ENCODE measurements around the gene AP4E1.

GRCh38 chr15:50907601-50908208, 778 bp upstream of the AP4E1 start:
- TF ChIP-seq ARNT (IDR thresholded peaks at IDR 0.05) (no peak), L3MBTL2 (conservative IDR thresholded peaks at IDR 0.05) (no peak), CTBP1 (IDR thresholded peaks at IDR 0.05; ENCODE audit: borderline replicate concordance) (no peak), TARDBP (IDR thresholded peaks at IDR 0.05) (no peak)
